ENCODE measurements around the gene POFUT2.
A peak's percentile ranks its signal among the peaks of the same experiment; 100 is the strongest.
"Not testable (repeated sequence)": the region's sequence is repeated elsewhere in the genome, so short reads cannot be mapped to it uniquely, and the experiment has no call there.

Gene POFUT2

DNA sequence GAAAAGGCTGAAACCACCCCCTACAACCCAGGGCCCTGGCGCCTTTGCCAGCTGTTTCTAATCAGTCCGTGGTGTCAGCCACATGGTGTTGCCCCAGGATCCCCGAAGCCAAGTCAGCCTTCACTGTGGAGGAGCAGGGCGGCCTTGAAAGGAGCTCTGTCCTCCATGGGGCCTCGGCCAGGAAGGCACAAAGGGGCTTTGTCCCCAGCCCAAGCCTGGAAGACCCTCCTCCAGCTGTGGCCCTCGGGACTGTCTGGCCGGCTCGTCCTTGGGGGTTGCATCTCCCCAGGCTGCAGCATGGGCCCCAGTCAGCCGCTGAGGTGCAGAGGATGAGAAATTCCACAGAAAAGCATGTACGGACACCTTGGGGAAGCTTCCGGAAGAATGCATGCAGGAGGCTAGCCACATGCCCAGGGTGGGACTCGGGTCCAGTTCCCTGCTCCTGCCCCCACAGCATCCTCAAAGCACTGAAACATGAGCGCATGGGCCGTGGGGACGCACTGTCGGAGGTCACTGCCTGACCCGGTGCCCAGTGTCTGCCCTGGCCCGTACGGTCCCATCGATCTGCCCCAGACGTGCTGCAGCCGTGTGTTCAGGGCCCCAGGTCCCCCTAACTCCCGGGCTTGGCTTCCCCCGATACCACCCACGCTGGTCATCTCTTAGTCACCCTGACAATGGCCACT lies 38.6 kb upstream of the POFUT2 start:
- DNase-seq (ENCODE audit: low read depth in 2 of 2): peak; percentile 61 to 66

DNA sequence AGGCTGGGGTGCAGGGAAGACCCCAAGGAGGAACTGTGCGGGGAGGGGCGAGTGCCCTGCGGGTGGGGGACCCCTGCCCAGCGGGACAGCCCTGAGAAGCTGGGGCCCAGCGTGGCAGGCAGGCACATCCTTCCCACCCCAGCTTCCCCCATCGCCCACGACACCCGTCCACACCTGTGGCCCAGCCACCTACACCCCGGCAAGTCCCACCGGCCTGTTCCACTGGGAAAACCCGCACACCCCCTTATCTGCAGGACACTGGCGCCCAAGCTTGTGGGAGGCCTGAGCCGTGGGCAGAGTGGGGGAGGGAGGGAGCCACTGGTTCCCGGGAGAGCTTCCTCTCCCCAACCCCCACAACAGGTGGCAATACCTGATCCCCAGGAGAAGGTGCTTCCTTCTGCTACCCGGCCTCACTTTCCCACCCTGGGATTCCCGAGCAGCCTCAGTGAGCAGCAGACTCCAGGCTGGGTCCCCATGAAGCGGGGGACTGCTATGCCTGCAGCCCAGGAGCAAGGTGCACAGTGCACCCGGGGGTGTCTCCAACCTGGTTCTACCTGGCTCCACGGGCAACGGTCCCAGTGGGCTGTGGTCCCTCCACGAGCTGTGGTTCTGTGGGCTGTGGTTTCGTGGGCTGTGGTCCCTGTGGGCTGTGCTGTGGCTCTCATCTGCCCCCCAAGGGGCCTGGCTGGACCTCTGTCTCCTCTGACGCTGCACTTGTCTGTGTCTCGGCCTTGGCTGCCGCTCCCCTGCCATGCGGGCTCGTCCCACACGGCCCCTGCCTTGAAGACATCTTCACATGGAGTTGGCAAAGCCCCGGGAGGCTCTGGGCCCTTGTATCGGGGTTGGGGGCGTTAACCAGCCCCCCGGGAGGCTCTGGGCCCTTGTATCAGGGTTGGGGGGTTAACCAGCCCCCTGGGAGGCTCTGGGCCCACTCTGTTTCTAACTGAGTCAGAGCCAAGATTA lies 37.8 kb upstream of the POFUT2 start:
- DNase-seq (ENCODE audit: low read depth in 2 of 2): no peak

DNA sequence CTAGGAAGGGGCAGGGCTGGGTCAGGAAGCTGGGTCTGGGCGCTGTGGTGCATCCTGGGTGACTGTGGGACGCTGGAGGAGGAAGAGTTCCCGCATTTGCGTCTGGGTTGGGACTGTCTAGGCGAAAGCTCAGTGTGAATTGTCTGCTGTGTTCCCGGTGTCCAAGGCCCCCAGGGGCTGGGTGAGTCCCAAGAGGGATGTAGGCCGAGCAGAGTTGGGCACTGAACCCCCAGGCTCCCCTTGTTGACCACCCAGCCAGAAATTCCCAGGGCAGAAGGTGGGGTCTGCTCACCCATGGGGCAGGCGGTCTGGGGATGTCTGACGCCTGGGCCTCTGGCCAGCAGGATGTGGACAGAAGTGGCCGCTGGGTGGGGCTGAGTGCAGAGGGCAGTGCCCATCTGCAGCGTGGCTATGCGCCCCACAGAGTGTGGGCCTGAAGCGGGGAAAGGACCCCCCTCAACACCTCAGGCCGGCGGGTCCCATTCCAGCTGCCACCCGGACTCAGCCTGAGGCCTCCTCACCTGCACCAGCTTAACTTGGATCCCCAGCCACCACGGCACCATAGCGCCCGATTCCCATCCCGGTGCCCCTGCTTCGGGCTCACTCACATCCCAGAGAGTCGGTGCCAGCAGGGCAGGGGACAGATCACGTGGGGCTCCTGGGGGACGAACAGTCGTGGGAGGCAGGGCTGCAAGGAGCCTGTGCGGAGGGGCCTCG lies 37.0 kb upstream of the POFUT2 start:
- DNase-seq (ENCODE audit: low read depth in 2 of 2): no peak

- no peak for DNase-seq (ENCODE audit: low read depth in 2 of 2)
These were observed 36.0 kb upstream of the POFUT2 start for GRCh38 chr21:45323487-45324311.

DNA sequence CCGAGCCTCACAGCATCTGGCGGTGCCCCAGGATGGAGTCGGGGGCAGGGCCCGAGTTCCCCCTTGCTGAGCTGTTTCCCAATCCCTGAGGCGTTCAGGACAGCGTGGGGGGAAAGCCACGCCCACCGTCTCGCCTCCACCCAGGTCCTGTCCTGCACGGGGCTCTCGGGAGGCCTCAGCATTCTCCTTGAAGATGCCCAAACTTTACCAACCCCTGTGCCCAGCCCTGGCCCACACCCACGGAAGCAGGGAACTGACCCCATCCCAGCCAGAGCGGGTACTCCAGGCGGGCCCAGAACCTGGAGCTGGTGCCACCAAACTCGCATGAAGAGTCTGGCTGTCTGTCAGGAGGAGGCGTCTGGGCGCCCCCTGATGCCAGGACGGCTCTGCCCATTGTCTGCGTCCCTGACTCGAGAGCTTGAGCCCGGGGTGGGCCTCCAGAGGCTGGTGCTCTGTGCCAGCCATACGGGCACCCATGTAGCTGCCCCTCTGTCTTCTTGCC lies 35.3 kb upstream of the POFUT2 start:
- no peak for DNase-seq (ENCODE audit: low read depth in 2 of 2)

GRCh38 chr21:45322231-45322959 lies 34.7 kb upstream of the POFUT2 start:
- DNase-seq (ENCODE audit: low read depth in 2 of 2): no peak

GRCh38 chr21:45320261-45321025 lies 32.7 kb upstream of the POFUT2 start:
- DNase-seq (ENCODE audit: low read depth in 2 of 2): no peak

- no peak for DNase-seq (ENCODE audit: low read depth in 2 of 2)
These were observed 31.9 kb upstream of the POFUT2 start for GRCh38 chr21:45319461-45320211.

- no peak for DNase-seq (ENCODE audit: low read depth in 2 of 2)
These were observed 31.1 kb upstream of the POFUT2 start for GRCh38 chr21:45318556-45319404.

DNA sequence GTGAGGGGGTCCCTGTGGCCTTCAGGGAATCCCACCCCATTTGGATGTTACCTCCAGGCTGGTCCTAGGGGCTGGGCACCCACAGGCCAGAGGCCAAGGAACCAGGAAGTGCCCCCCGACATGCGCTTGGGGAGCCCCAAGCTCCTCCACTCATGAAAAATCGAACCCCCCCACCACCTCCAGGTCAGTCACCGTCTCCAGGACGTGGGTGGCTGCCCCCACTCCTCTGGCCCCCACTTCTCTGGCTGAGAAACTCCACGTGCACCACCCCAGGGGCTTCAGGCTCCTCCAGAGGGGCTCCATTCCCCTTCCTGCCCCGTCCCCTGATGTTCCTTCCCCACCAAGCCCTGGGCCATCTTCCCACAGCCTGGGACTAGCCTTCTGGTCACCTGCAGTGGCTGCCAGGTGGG lies 30.5 kb upstream of the POFUT2 start:
- no peak for DNase-seq (ENCODE audit: low read depth in 2 of 2)

- no peak for DNase-seq (ENCODE audit: low read depth in 2 of 2)
These were observed 29.9 kb upstream of the POFUT2 start for GRCh38 chr21:45317398-45318145.

GRCh38 chr21:45316871-45317397 lies 29.2 kb upstream of the POFUT2 start:
- DNase-seq (ENCODE audit: low read depth in 2 of 2): no peak

DNA sequence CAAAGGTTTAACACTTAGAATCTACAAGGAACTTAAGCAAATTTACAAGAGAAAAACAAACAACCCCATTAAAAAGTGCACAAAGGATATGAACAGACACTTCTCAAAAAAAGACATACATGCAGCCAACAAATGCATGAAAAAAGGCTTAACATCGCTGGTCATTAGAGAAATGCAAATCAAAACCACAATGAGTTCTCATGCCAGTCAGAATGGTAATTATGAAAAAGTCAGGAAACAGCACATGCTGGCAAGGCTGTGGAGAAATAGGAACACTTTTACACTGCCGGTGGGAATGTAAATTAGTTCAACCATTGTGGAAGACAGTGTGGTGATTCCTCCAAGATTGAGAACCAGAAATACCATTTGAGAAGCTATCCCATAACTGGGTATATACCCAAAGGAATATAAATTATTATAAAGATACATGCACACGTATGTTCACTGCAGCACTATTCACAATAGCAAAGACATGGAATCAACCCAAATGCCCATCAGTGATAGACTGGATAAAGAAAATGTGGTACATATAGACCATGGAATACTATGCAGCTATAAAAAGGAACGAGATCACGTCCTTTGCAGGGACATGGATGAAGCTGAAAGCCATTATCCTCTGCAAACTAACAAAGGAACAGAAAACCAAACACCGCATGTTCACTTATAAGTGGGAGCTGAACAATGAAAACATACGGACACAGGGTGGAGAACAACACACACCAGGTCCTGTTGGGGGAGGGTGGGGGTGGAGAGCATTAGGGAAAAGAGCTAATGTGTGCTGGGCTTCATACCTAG lies 28.2 kb upstream of the POFUT2 start:
- DNase-seq (ENCODE audit: low read depth in 2 of 2): not testable (repeated sequence)

DNA sequence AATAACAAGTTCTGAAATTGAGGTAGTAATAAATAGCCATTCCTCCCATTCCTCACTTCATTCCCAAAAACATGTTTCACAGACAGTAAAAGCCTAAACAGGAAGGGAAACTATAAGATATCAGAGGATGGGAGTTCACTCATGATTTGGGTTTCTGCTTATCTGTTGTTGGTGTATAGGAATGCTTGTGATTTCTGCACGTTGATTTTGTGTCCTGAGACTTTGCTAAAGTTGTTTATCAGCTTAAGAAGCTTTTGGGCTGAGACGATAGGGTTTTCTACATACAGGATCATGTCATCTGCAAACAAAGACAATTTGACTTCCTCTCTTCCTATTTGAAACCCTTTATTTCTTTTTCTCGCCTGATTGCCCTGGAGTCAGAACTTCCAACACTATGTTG lies 26.0 kb upstream of the POFUT2 start:
- DNase-seq (ENCODE audit: low read depth in 2 of 2): no peak

GRCh38 chr21:45313015-45313414 lies 25.3 kb upstream of the POFUT2 start:
- no peak for DNase-seq (ENCODE audit: low read depth in 2 of 2)

GRCh38 chr21:45312296-45312695 lies 24.6 kb upstream of the POFUT2 start:
- DNase-seq (ENCODE audit: low read depth in 2 of 2): no peak
